Osteoblast (primary cell): ENCODE measurements around the gene SNX25. TPM values are rescaled to one million over a fixed set of nuclear protein-coding genes. Genes with fewer than 3 reads are reported as not detected.

Source experiments
- DNase-seq: peaks from one replicate; pipeline ENCODE4 v3.0.0; 2011; ENCODE audit warnings: low spot score, mixed read lengths; ENCODE audit not compliant: insufficient read length; ENCODE audit errors: missing footprints
- H2AFZ ChIP-seq: 2 replicates; pipeline ENCODE4 v1.6.0; 2011; ENCODE audit warnings: mild to moderate bottlenecking, low read length
- H3K27ac ChIP-seq: 2 replicates; pipeline ENCODE4 v1.5.1; 2011; ENCODE audit warnings: mild to moderate bottlenecking, low read depth, low read length, moderate library complexity
- H3K27me3 ChIP-seq: 2 replicates; pipeline ENCODE4 v1.6.0; 2012; ENCODE audit warnings: mild to moderate bottlenecking, control low read depth, inconsistent platforms, low read length, moderate library complexity; ENCODE audit not compliant: insufficient read depth
- H3K36me3 ChIP-seq: 2 replicates; pipeline ENCODE4 v1.5.1; 2011; ENCODE audit warnings: mild to moderate bottlenecking, low read length, control low read depth, moderate library complexity; ENCODE audit not compliant: insufficient read depth
- H3K4me1 ChIP-seq: 2 replicates; pipeline ENCODE4 v1.5.1; 2011; ENCODE audit warnings: mild to moderate bottlenecking, low read length, control low read depth, moderate library complexity; ENCODE audit not compliant: insufficient read depth
- H3K4me2 ChIP-seq: 2 replicates; pipeline ENCODE4 v1.6.0; 2011; ENCODE audit warnings: mild to moderate bottlenecking, low read length; ENCODE audit not compliant: insufficient read depth
- H3K4me3 ChIP-seq: fragments of 200-600 bp; sonication (generic); 3 replicates; pipeline ENCODE4 v1.5.1; 2012; ENCODE audit warnings: mild to moderate bottlenecking, low read length, inconsistent platforms; ENCODE audit not compliant: insufficient read depth
- H3K79me2 ChIP-seq: 2 replicates; pipeline ENCODE4 v1.6.0; 2012; ENCODE audit warnings: mild to moderate bottlenecking, low read length, control low read depth, inconsistent platforms; ENCODE audit not compliant: insufficient read depth
- H3K9me3 ChIP-seq: 2 replicates; pipeline ENCODE4 v1.5.1; 2011; ENCODE audit warnings: low read depth, low read length, control low read depth
- H4K20me1 ChIP-seq: 2 replicates; pipeline ENCODE4 v1.6.0; 2012; ENCODE audit warnings: mild to moderate bottlenecking, low read length, control low read depth; ENCODE audit not compliant: insufficient read depth
- total RNA-seq: library from RNA; depleted of rRNA; stranded (reverse); fragments of >200 nt; gene quantifications from 2 replicates; pipeline ENCODE4 v1.2.3, GENCODE V29; 2012
- TF ChIP-seq, protein P1 (sequence below): IDR thresholded peaks from 2 replicates; pipeline ENCODE4 v1.5.1; 2011; ENCODE audit warnings: mild to moderate bottlenecking, low read depth, low read length, moderate library complexity; ENCODE audit errors: extremely low read depth

The SNX25 gene
- total RNA-seq, 1 donor, result 98.1 TPM

DNA sequence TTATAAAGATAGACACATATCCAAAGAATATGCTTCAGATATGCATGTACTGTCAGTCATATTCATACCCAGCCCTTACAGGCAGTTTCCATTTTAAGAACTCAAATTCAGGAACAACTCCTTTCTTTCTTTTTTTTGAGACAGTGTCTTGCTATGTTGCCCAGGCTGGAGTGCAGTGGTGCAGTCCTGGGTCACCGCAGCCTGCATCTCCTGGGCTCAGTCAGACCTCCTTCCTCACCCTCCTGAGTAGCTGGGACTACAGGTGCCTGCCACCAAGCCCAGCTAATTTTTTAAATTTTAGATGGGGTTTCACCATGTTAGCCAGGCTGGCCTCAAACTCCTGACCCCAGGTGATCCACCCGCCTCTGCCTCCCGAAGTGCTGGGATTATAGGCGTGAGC, 34.5 kb downstream of the SNX25 start:
- Histone ChIP-seq H3K4me2 (no peak overlapping the region), H3K27me3 (no peaks in the 10 kb centered on the region), H3K36me3 (peaks cover 11% of the 10 kb centered on the region), H3K79me2 (peaks cover 61% of the 10 kb centered on the region), H3K4me1 (peaks cover 17% of the 10 kb centered on the region), H3K9me3 (no peaks in the 10 kb centered on the region), H3K27ac (no peak overlapping the region), H2AFZ (no peak overlapping the region), H3K4me3 (no peak overlapping the region), H4K20me1 (peaks cover 20% of the 10 kb centered on the region)
- no peak for DNase-seq
- TF ChIP-seq, protein P1, sequence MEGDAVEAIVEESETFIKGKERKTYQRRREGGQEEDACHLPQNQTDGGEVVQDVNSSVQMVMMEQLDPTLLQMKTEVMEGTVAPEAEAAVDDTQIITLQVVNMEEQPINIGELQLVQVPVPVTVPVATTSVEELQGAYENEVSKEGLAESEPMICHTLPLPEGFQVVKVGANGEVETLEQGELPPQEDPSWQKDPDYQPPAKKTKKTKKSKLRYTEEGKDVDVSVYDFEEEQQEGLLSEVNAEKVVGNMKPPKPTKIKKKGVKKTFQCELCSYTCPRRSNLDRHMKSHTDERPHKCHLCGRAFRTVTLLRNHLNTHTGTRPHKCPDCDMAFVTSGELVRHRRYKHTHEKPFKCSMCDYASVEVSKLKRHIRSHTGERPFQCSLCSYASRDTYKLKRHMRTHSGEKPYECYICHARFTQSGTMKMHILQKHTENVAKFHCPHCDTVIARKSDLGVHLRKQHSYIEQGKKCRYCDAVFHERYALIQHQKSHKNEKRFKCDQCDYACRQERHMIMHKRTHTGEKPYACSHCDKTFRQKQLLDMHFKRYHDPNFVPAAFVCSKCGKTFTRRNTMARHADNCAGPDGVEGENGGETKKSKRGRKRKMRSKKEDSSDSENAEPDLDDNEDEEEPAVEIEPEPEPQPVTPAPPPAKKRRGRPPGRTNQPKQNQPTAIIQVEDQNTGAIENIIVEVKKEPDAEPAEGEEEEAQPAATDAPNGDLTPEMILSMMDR, result no peak

DNA sequence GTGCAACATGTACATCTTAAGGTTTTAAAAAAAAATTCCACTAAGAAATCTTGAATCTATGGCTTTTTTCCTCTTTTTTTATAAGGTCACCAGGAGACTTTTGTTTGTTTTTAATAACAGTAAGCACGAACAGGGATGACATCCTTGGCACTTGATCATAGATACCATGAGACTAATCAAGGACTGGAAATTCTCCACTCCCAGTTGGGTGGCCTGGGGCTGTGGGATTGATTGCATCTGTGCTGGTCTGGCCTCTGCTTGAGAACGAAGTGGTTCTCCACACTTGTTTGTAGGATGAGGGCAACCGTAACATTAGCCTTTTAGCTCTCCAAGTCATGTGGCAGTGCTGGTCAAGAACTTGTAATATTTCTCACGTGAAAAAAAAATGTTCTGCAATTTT, 35.4 kb downstream of the SNX25 start:
- Histone ChIP-seq H3K4me1 (peaks cover 15% of the 10 kb centered on the region), H3K27me3 (no peaks in the 10 kb centered on the region), H3K79me2 (peaks cover 57% of the 10 kb centered on the region), H3K4me3 (no peak overlapping the region), H3K4me2 (no peak overlapping the region), H2AFZ (no peak overlapping the region), H3K9me3 (no peaks in the 10 kb centered on the region), H4K20me1 (peaks cover 19% of the 10 kb centered on the region), H3K27ac (no peak overlapping the region), H3K36me3 (peaks cover 16% of the 10 kb centered on the region)
- DNase-seq, result no peak
- TF ChIP-seq, protein P1, result no peak

DNA sequence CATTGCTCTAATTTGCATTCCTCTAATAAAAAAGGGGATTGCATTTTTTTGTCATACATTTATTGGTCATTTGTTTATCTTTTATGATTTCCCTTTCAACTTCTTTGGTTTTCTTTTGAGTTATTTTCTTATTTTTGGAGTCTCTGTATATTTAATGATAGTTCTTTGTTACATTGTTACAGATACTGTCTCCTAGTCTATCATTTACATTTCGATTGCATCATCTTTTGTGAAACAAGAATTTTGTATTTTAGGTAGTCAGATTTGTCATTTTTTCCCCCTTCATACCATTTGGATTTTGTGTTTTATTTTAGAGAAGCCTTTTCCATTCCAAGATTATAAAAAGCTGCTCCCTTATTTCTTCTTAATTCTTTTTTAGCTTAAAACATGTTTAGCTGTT, 37.1 kb downstream of the SNX25 start:
- Histone ChIP-seq H3K4me2 (no peak overlapping the region), H2AFZ (no peak overlapping the region), H3K4me3 (no peak overlapping the region), H3K36me3 (peaks cover 16% of the 10 kb centered on the region), H3K4me1 (peaks cover 15% of the 10 kb centered on the region), H3K79me2 (peaks cover 61% of the 10 kb centered on the region), H3K9me3 (no peaks in the 10 kb centered on the region), H3K27ac (no peak overlapping the region), H3K27me3 (no peaks in the 10 kb centered on the region), H4K20me1 (peaks cover 19% of the 10 kb centered on the region)
- no peak for DNase-seq
- TF ChIP-seq, protein P1, result no peak

DNA sequence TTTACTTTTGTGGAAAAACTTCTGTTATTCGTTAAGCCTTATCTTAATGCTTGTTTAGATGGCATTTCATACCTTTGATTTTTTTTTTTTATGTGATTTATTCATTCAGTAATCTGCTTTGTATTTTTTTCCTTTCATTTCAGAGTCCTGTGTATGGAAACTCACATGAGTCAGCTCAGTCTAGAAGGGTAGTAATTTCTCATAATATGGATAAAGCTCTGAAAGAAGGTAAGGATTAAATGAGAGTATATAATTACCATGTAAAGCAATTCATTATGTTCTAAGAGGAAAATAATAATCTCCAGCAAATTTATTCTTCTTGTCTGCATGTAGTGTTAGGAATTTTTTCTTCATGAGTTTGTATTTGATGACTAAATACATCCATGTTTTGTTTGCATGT, 37.8 kb downstream of the SNX25 start:
- Histone ChIP-seq H3K27ac (no peak overlapping the region), H3K9me3 (no peaks in the 10 kb centered on the region), H3K4me1 (peaks cover 15% of the 10 kb centered on the region), H3K27me3 (no peaks in the 10 kb centered on the region), H4K20me1 (peaks cover 18% of the 10 kb centered on the region), H3K36me3 (peaks cover 16% of the 10 kb centered on the region), H3K4me3 (no peak overlapping the region), H3K4me2 (peak overlapping the region; percentile 8), H2AFZ (no peak overlapping the region), H3K79me2 (peaks cover 54% of the 10 kb centered on the region)
- TF ChIP-seq, protein P1, result no peak
- DNase-seq, result no peak
